ENCODE data around the gene GSC2. TPM values are rescaled to one million over a fixed set of nuclear protein-coding genes. Genes with fewer than 3 reads are reported as not detected.
A peak's percentile ranks its signal among the peaks of the same experiment; 100 is the strongest.

Gene GSC2
- total and polyA plus RNA-seq, 10 donors, result not detected

DNA sequence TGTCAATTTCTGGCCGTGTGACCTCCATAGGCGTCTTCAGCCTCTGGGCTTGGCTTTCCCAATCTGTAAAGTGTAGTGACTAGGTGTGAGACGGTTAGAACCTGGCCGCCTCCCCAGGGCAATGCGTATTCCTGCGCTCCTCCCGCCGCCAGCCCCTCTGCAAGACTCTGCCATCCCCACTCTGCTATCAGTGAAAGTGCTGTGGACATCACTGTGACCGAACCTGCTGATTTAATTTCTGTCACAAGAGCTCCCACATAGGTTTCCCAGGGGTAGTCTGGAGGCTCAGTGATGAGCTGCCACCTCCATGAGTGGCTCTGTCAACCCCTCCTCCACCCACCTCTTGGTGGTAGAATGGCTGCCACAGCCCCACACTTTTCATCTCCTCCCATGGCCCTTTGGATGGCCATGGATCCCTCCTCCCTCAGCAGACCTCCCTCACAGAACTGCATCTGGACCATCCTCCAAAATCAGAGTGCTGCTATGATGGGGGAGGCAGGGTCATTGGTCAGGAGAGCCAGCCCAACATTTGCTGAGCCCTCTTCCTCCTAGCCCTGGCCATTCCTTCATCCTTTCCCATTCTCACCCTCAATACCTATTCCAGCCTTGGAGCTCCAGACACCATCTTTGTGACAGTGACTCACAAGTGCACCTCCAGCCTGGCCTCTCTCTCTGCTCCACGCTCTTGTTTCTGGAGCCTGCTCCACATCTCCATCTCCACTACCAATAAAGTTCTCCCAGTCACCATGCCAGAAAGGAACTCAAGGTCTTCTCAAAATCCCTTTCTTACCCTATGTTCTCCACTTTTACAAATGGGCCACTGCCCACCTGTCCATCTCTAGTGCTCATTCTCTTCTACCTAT lies 1.5 kb upstream of the GSC2 start:
- Histone ChIP-seq H3K9me3 (peaks cover 0 to 14% (median 0%) of the 10 kb centered on the region in 8 donors), H3K4me3 (no peak overlapping the region), H3K36me3 (no peaks in the 10 kb centered on the region), H3K27ac (no peak overlapping the region), H3K4me1 (peaks cover 0 to 24% (median 14%) of the 10 kb centered on the region in 6 donors), H3K27me3 (replicated peaks in 1 of 7) (peaks cover 6 to 92% (median 49%) of the 10 kb centered on the region in 7 donors)
- WGBS, 5 donors, result 49 to 71% (median 60%) methylated on average over 10 of the region's 10 CpGs
- no peak for DNase-seq
- TF ChIP-seq, protein P1, sequence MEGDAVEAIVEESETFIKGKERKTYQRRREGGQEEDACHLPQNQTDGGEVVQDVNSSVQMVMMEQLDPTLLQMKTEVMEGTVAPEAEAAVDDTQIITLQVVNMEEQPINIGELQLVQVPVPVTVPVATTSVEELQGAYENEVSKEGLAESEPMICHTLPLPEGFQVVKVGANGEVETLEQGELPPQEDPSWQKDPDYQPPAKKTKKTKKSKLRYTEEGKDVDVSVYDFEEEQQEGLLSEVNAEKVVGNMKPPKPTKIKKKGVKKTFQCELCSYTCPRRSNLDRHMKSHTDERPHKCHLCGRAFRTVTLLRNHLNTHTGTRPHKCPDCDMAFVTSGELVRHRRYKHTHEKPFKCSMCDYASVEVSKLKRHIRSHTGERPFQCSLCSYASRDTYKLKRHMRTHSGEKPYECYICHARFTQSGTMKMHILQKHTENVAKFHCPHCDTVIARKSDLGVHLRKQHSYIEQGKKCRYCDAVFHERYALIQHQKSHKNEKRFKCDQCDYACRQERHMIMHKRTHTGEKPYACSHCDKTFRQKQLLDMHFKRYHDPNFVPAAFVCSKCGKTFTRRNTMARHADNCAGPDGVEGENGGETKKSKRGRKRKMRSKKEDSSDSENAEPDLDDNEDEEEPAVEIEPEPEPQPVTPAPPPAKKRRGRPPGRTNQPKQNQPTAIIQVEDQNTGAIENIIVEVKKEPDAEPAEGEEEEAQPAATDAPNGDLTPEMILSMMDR (IDR thresholded peaks at IDR 0.05 in 8 of 11, conservative IDR thresholded peaks at IDR 0.05 in 3 of 11), result no peak
- TF ChIP-seq POLR2A (IDR thresholded peaks at IDR 0.05), result no peak
- TF ChIP-seq POLR2AphosphoS5 (IDR thresholded peaks at IDR 0.05), result no peak
- intact Hi-C loops (cut with DNase I; ENCODE audit: low total_unique reads), result no loop called here

GRCh38 chr22:19150482-19151328 lies 613 bp upstream of the GSC2 start:
- 11 to 23% (median 13%) methylated on average over 41 to 68 of the region's 68 CpGs for WGBS, 5 donors
- intact Hi-C loops (cut with DNase I; ENCODE audit: low total_unique reads), result no loop called here
- TF ChIP-seq, protein P1 (IDR thresholded peaks at IDR 0.05 in 8 of 11, conservative IDR thresholded peaks at IDR 0.05 in 3 of 11), result no peak
- no peak for TF ChIP-seq POLR2A (IDR thresholded peaks at IDR 0.05)
- no peak for TF ChIP-seq POLR2AphosphoS5 (IDR thresholded peaks at IDR 0.05)
- Histone ChIP-seq H3K4me1 (peaks cover 0 to 24% (median 14%) of the 10 kb centered on the region in 6 donors), H3K9me3 (peaks cover 0 to 14% (median 0%) of the 10 kb centered on the region in 8 donors), H3K36me3 (no peaks in the 10 kb centered on the region), H3K27ac (no peak overlapping the region), H3K4me3 (peak overlapping the region in 1 of 8 donors; percentile 66), H3K27me3 (replicated peaks in 1 of 7) (peaks cover 6 to 85% (median 49%) of the 10 kb centered on the region in 7 donors)
- peak; percentile 64 for DNase-seq

DNA sequence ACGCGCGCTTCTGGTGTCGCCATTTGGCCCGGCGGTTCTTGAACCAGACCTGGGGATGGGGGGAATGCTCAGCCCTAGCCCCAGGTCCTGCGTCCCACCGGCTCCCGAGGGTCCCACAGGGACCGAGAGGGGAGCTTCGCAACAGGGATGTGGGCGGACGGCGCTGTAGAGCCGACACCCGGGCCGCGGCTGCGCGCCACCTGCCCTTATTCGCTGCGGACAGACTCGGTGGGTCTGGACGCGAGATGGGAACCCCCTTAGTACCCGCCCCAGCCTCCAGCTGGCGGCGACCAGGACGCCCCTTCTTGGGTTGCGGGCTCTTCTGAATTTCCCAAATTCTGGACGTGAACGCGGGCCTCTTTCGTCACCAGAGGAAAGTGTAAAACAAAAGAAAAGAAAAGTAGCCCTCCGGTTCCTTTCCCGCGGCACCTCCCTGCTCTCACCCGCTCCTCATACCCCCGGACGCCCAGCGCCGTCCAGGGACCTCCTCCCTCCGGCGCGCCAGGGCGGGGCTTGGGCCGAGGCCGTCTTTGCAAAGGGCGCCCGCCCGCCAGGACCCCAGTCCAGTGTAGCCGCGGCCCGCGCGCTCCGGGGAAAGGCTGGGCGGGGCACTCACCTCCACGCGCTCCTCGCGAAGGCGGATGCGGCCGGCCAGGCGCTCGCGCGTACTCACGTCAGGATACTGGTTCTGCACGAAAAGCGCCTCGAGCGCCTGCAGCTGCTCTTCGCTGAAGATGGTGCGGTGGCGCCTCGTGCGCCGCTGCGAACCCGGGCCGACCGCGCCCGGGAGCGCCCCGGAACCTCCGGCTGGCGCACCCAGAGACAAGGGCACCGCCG lies 827 bp downstream of the GSC2 start:
- 4 to 10% (median 4%) methylated on average over 14 to 92 of the region's 92 CpGs for WGBS, 5 donors
- Histone ChIP-seq H3K4me1 (peaks cover 0 to 33% (median 16%) of the 10 kb centered on the region in 6 donors), H3K27me3 (replicated peaks in 1 of 7) (peaks cover 6 to 74% (median 49%) of the 10 kb centered on the region in 7 donors), H3K9me3 (peaks cover 0 to 14% (median 0%) of the 10 kb centered on the region in 8 donors), H3K4me3 (peak overlapping the region; percentile 6 to 66 (median 37)), H3K27ac (no peak overlapping the region), H3K36me3 (no peaks in the 10 kb centered on the region)
- intact Hi-C loops (cut with DNase I; ENCODE audit: low total_unique reads), result loop anchor here (10.0 kb wide), 1 partner anchor 326 kb away; the partner anchor contains the start of genes CDC45 and UFD1
- DNase-seq, result peak; percentile 76
- TF ChIP-seq, protein P1 (IDR thresholded peaks at IDR 0.05 in 8 of 11, conservative IDR thresholded peaks at IDR 0.05 in 3 of 11), result no peak
- TF ChIP-seq POLR2AphosphoS5 (IDR thresholded peaks at IDR 0.05) (no peak), POLR2A (IDR thresholded peaks at IDR 0.05) (no peak)
